Uterus (tissue), 4 donors: ENCODE results near the gene NRARP. TPM values are rescaled to one million over a fixed set of nuclear protein-coding genes. Genes with fewer than 3 reads are reported as not detected.
A peak's percentile ranks its signal among the peaks of the same experiment; 100 is the strongest.
"Not testable (repeated sequence)": the region's sequence is repeated elsewhere in the genome, so short reads cannot be mapped to it uniquely, and the experiment has no call there.

ENCODE experiments used
- DNase-seq, 2 donors: peaks; one replicate each; pipeline ENCODE4 v3.0.0-alpha.2; 2019 to 2020
- H3K27ac ChIP-seq, 2 donors: fragments of 200-600 bp; sonication (generic); 1 replicate in 1 of 2; 2 replicates in 1 of 2; pipeline ENCODE4 v1.5.1; 2016 to 2018
- H3K27me3 ChIP-seq, 2 donors: fragments of 200-600 bp; sonication (generic); one replicate each; pipeline ENCODE4 v1.5.1; 2018 to 2019; ENCODE audit warnings: control low read depth in 1 of 2
- H3K36me3 ChIP-seq, 2 donors: fragments of 200-600 bp; sonication (generic); one replicate each; pipeline ENCODE4 v1.5.1; 2019; ENCODE audit warnings: control low read depth in 1 of 2
- H3K4me1 ChIP-seq, 2 donors: fragments of 200-600 bp; sonication (generic); one replicate each; pipeline ENCODE4 v1.5.1; 2018 to 2019; ENCODE audit warnings: control low read depth in 1 of 2
- H3K4me3 ChIP-seq, 2 donors: fragments of 200-600 bp; sonication (generic); 1 replicate in 1 of 2; 2 replicates in 1 of 2; pipeline ENCODE4 v1.5.1; 2018 to 2019; ENCODE audit warnings: mild to moderate bottlenecking in 1 of 2
- H3K9me3 ChIP-seq, 2 donors: fragments of 200-600 bp; sonication (generic); one replicate each; pipeline ENCODE4 v1.5.1; 2019; ENCODE audit warnings: control low read depth in 1 of 2
- CTCF ChIP-seq, 4 experiments: fragments of 200-600 bp in 2 of 4; fragments of 450-650 bp in 2 of 4; sonication (generic) in 2 of 4; IDR thresholded peaks; one replicate each; pipeline ENCODE4 v1.5.1; 2016 to 2019; ENCODE audit warnings: antibody characterized with exemption in 4 of 4, mild to moderate bottlenecking in 2 of 4, moderate library complexity in 1 of 4
- POLR2A ChIP-seq, 2 donors: fragments of 450-650 bp; IDR thresholded peaks; one replicate each; pipeline ENCODE4 v1.6.1; 2016; ENCODE audit warnings: antibody characterized with exemption in 2 of 2, mild to moderate bottlenecking in 1 of 2, moderate library complexity in 1 of 2
- intact Hi-C: fragments of 100-400 bp; cut with DNase I; formaldehyde crosslinking; loops from one replicate; pipeline ENCODE4 v1.15.1; 2023; ENCODE audit warnings: low total_unique reads
- total RNA-seq, 4 donors: library from RNA; depleted of rRNA in 3 of 4; stranded (reverse); fragments of >200 nt in 3 of 4; gene quantifications; one replicate each; pipeline versions ENCODE4 v1.1.0 to v1.2.4, GENCODE V29; 2014 to 2023
- donor health status: DM: yes; HTN: yes; CAD: no.

The NRARP gene
- total RNA-seq, 4 donors from 2014 or later = 0.29 to 16.5 (median 11.4) TPM

DNA sequence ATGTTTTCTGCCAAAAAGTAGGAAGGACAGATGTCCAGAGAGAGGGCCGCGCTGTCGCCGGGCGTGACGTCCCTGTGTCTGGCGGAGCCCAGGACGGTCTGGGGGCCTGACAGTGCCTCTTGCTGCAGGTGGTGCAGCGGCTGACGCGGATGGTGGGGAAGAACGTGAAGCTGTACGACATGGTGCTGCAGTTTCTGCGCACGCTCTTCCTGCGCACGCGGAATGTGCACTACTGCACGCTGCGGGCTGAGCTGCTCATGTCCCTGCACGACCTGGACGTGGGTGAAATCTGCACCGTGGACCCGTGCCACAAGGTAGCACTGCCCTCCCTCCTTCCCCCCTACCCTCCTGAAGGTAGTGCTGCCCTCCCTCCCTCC, 39.2 kb downstream of the NRARP start:
- TF ChIP-seq POLR2A (IDR thresholded peaks at IDR 0.05) (no peak), CTCF (IDR thresholded peaks at IDR 0.05) (no peak)
- Histone ChIP-seq H3K4me1 (no peaks in the 10 kb centered on the region), H3K36me3 (no peaks in the 10 kb centered on the region), H3K4me3 (no peak overlapping the region), H3K9me3 (no peaks in the 10 kb centered on the region), H3K27me3 (no peaks in the 10 kb centered on the region), H3K27ac (no peak overlapping the region)
- intact Hi-C loops = no loop called here
- DNase-seq = no peak

DNA sequence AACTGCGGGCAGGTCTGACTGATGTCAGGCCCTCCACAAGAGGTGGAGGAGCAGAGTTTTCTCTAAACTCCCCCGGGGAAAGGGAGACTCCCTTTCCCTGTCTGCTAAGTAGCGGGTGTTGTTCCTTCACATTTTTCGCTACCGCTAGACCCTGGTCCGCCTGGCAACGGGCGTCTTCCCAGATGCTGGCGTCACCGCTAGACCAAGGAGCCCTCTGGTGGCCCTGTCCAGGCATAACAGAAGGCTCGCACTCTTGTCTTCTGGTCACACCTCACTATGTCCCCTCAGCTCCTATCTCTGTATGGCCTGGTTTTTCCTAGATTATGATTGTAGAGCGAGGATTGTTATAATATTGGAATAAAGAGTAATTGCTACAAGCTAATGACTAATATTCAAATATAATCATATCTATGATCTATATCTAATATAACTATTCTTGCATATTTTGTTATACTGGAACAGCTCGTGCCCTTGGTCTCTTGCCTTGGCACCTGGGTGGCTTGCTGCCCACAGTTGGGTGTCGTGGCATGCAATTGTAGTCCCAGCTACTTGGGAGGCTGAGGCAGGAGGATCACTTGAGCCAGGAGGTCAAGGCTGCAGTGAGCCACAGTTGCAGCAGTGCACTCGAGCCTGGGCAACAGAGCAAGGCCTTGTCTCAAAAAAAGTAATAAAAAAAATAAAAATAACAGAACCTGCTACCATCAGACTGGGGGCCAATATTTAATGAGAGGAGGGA, 39.7 kb downstream of the NRARP start:
- intact Hi-C loops, H3K27me3 ChIP-seq, H3K36me3 ChIP-seq, H3K4me1 ChIP-seq, H3K9me3 ChIP-seq, DNase-seq, H3K4me3 ChIP-seq, H3K27ac ChIP-seq: not testable (repeated sequence)
- peak in 2 of 4 experiments; percentile 36 to 47 for TF ChIP-seq CTCF (IDR thresholded peaks at IDR 0.05)

DNA sequence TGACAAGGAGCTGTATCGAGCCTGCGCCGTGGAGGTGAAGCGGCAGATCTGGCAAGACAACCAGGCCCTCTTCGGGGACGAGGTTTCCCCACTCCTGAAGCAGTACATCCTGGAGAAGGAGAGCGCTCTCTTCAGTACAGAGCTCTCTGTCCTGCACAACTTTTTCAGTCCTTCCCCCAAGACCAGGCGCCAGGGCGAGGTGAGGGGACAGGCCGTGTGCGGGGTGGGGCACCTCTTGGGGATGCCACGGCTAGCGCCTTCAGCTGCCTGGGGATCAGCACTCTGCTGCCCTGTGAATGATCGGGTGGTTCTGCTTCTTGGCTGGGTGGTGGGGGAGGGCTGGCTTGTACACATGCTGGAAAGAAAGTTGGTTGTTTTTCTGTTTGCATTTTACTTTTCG, 45.2 kb downstream of the NRARP start:
- no peak for DNase-seq
- Histone ChIP-seq H3K4me3 (no peak overlapping the region), H3K36me3 (no peaks in the 10 kb centered on the region), H3K27ac (no peak overlapping the region), H3K27me3 (no peaks in the 10 kb centered on the region), H3K4me1 (peaks cover 0 to 17% of the 10 kb centered on the region in 2 donors), H3K9me3 (no peaks in the 10 kb centered on the region)
- TF ChIP-seq CTCF (IDR thresholded peaks at IDR 0.05) = no peak
- TF ChIP-seq POLR2A (IDR thresholded peaks at IDR 0.05) = no peak
- intact Hi-C loops = no loop called here

- peaks cover 0 to 17% of the 10 kb centered on the region in 2 donors for H3K4me1 ChIP-seq
- TF ChIP-seq CTCF (IDR thresholded peaks at IDR 0.05) (no peak), POLR2A (IDR thresholded peaks at IDR 0.05) (no peak)
These were observed 45.7 kb downstream of the NRARP start for GRCh38 chr9:137256362-137256761.

GRCh38 chr9:137255448-137256114, 46.5 kb downstream of the NRARP start:
- Histone ChIP-seq H3K27ac (peak overlapping the region; percentile 56 to 75), H3K9me3 (no peaks in the 10 kb centered on the region), H3K27me3 (no peaks in the 10 kb centered on the region), H3K4me3 (peak overlapping the region; percentile 81 to 97), H3K36me3 (no peaks in the 10 kb centered on the region), H3K4me1 (peaks cover 0 to 17% of the 10 kb centered on the region in 2 donors)
- no peak for TF ChIP-seq CTCF (IDR thresholded peaks at IDR 0.05)
- no peak for TF ChIP-seq POLR2A (IDR thresholded peaks at IDR 0.05)
- intact Hi-C loops = no loop called here
- DNase-seq = no peak

More at GRCh38 chr9:137256362-137256761, 45.7 kb downstream of the NRARP start:
- H3K27me3 ChIP-seq = no peaks in the 10 kb centered on the region
- no peak for DNase-seq
- H3K4me3 ChIP-seq = peak overlapping the region in 1 of 2 donors; percentile 97
- intact Hi-C loops = no loop called here
- no peaks in the 10 kb centered on the region for H3K36me3 ChIP-seq
- H3K27ac ChIP-seq = no peak overlapping the region
- no peaks in the 10 kb centered on the region for H3K9me3 ChIP-seq
